Left cardiac atrium (tissue), 4 donors: Measurements from ENCODE around the gene ME1. TPM values are rescaled to one million over a fixed set of nuclear protein-coding genes. Genes with fewer than 3 reads are reported as not detected.
"Not testable (repeated sequence)": the region's sequence is repeated elsewhere in the genome, so short reads cannot be mapped to it uniquely, and the experiment has no call there.

Experiments
- ATAC-seq, 2 donors: fragments of 200-7000 bp; cut with Tn5 transposase; one replicate each; pipeline ENCODE4 v1.9.1; 2020; ENCODE audit warnings: mild to moderate bottlenecking in 2 of 2, moderate library complexity in 2 of 2
- DNase-seq: peaks from one replicate; pipeline ENCODE4 v3.0.0-alpha.2; 2020
- intact Hi-C, 2 donors: fragments of 100-400 bp; cut with DNase I; formaldehyde crosslinking; loops; one replicate each; pipeline versions ENCODE4 v1.14.1 to v1.15.1; 2022 to 2023
- long read RNA-seq: library from polyadenylated mRNA; unstranded; transcript quantifications from one replicate; pipeline ENCODE4 v2.0.0, GENCODE V29; 2021
- total RNA-seq, 2 donors: library from RNA; stranded (reverse); fragmentation: NEBNext Ultra II Directional; extraction: Animal tissue kit (Norgen Biotek cat#: 25700); gene quantifications; one replicate each; pipeline ENCODE4 v1.2.1, GENCODE V29; 2021
- donor health status: DM: no; HTN: yes; CAD: no.
- donor health status: DM: no; HTN: yes; CAD: no; lungs with severe emphysema.
- donor health status: DM: yes; HTN: yes; CAD: no.
- donor health status: Dilated cardiomyopathy.

ME1 gene
- total RNA-seq = 10 to 100 TPM; 23.4 to 34.8 TPM
- long read RNA-seq, transcript ME1-201 (14 exons, 3,371 nt) = major isoform, 30 of 34 reads
- long read RNA-seq, partial matches to known transcripts = 3 of 34 reads
- long read RNA-seq, other reads (novel, unspliced or antisense) = 1 of 34 reads

GRCh38 chr6:83430611-83431544 lies at the start of gene ME1:
ME1 (minus strand) TSS chr6:83431051; CDS start chr6:83430954, 97 bp downstream.
- ATAC-seq (peak; percentile 97 to 98), DNase-seq (peak; percentile 85)
- intact Hi-C loops = no loop called here

GRCh38 chr6:83480470-83480869 lies 49.6 kb upstream of the ME1 start:
- peak in 1 of 2 donors; percentile 73 for ATAC-seq
- DNase-seq = no peak
- intact Hi-C loops = no loop called here

GRCh38 chr6:83479389-83479788 lies 48.5 kb upstream of the ME1 start:
- DNase-seq (no peak), ATAC-seq (no peak)
- intact Hi-C loops = no loop called here

- no peak for ATAC-seq
- intact Hi-C loops = no loop called here
- no peak for DNase-seq
Measured at GRCh38 chr6:83476971-83477370, 46.1 kb upstream of the ME1 start.

- DNase-seq (no peak), ATAC-seq (peak; percentile 36 to 84)
- intact Hi-C loops = no loop called here
Measured at GRCh38 chr6:83474309-83474708, 43.5 kb upstream of the ME1 start.

- ATAC-seq = peak in 1 of 2 donors; percentile 64
- no peak for DNase-seq
- intact Hi-C loops = no loop called here
Measured at GRCh38 chr6:83472767-83473166, 41.9 kb upstream of the ME1 start.

GRCh38 chr6:83470587-83470986 lies 39.7 kb upstream of the ME1 start:
- DNase-seq (no peak), ATAC-seq (no peak)
- intact Hi-C loops = no loop called here

GRCh38 chr6:83470001-83470400 lies 39.1 kb upstream of the ME1 start:
- intact Hi-C loops = no loop called here
- DNase-seq = no peak
- ATAC-seq = peak in 1 of 2 donors; percentile 16

- intact Hi-C loops = no loop called here
- peak; percentile 58 to 81 for ATAC-seq
- DNase-seq = peak; percentile 33
Measured at GRCh38 chr6:83467620-83468036, 36.8 kb upstream of the ME1 start.

GRCh38 chr6:83466328-83466727 lies 35.5 kb upstream of the ME1 start:
- DNase-seq = no peak
- intact Hi-C loops = no loop called here
- ATAC-seq = no peak

GRCh38 chr6:83464381-83465140 lies 33.7 kb upstream of the ME1 start:
- intact Hi-C loops = no loop called here
- ATAC-seq = no peak
- no peak for DNase-seq

GRCh38 chr6:83463886-83464285 lies 33.0 kb upstream of the ME1 start:
- intact Hi-C loops = no loop called here
- peak in 1 of 2 donors; percentile 43 for ATAC-seq
- no peak for DNase-seq

GRCh38 chr6:83462524-83462923 lies 31.7 kb upstream of the ME1 start:
- intact Hi-C loops = no loop called here
- DNase-seq = no peak
- no peak for ATAC-seq

GRCh38 chr6:83461438-83461837 lies 30.6 kb upstream of the ME1 start:
- intact Hi-C loops = no loop called here
- no peak for ATAC-seq
- DNase-seq = no peak

- ATAC-seq (no peak), DNase-seq (no peak)
- intact Hi-C loops = no loop called here
Measured at GRCh38 chr6:83459663-83460062, 28.8 kb upstream of the ME1 start.

- intact Hi-C loops, DNase-seq, ATAC-seq: not testable (repeated sequence)
Measured at GRCh38 chr6:83450015-83450414, 19.2 kb upstream of the ME1 start.

GRCh38 chr6:83444086-83444699 lies 13.3 kb upstream of the ME1 start:
- intact Hi-C loops, DNase-seq, ATAC-seq: not testable (repeated sequence)

- no peak for ATAC-seq
- intact Hi-C loops = no loop called here
- DNase-seq = no peak
Measured at GRCh38 chr6:83443516-83443915, 12.7 kb upstream of the ME1 start.

GRCh38 chr6:83442752-83443151 lies 11.9 kb upstream of the ME1 start:
- no peak for DNase-seq
- peak in 1 of 2 donors; percentile 46 for ATAC-seq
- intact Hi-C loops = no loop called here
